Measurements from ENCODE around the gene KREMEN1.
"Not testable (repeated sequence)": the region's sequence is repeated elsewhere in the genome, so short reads cannot be mapped to it uniquely, and the experiment has no call there.

Gene KREMEN1

GRCh38 chr22:29079218-29079901 is 6.5 kb downstream of the KREMEN1 start:
- peak; percentile 91 for DNase-seq

DNA sequence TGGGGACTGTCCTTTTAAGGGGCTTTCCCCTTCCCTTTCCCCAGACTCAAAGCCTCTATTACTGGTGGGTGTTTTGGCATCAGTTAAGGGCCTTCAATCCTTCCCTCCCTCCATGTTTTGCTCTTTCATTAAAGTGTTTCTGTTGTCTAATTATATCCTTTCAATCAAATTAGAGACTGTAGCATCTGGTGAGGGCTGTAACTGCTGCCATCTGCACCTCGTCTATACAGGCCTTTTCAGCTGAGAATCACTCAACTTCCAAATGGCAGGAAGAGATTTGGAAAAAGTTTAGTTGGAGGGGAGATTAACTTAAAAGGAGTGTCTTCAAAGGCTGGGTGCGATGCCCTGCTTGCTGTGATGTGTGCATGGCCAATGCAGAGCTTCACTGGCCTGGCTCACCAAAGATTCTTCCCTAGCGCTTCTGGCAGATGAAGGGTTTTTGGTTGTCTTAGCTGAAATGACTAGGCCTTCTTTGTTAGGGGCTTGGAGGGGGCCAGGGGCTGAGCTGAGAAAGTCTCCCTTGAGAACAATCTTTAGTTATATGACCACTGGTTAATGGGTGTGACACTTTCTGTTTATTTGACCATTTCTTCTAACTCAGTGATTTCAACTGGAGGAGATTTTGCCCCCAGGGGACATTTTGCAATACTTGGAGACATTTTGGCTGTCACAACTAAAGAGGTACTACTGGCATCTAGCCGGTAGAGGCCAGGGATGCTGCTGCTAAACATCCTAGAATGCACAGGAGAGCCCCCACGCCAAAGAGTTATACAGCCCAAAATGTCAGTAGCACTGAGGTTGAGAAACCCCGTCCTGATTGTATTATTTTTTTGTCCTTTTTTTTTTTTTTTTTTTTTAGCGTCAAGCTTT is 7.5 kb downstream of the KREMEN1 start:
- DNase-seq = no peak

DNA sequence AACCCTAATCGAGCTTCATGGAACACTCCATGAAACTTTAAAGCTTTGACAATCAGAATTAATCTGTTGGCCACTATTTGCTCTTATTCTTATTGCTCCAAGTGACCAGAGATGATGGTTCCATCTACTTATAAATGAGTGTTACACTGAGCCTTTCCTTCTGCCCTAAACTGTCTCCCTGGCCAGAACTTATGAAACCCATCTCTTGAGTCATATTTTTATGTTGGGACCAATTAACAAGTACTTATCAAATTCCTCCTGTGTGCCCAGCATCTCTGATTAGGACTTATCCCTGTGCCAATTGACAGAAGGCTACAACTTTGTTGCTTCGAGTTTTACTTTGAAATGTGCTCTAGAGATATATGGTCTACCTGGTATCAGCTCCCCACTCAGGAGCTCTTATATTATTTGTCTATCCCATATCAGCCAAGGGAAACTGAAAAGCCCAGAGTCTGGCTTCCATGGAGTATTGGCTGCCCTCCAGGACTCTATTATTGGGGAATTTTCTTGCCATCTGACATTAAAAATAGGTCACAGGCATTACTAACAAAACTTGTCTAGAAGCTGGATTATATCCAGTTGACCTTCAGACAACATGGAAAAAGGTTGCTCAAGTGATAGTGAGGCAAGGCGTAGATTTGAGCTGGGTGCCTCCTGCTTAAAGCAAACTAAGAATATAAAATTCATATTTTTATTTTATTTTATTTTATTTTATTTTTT is 8.8 kb downstream of the KREMEN1 start:
- no peak for DNase-seq

- no peak for DNase-seq
These were observed 10.2 kb downstream of the KREMEN1 start for GRCh38 chr22:29082826-29083545.

DNA sequence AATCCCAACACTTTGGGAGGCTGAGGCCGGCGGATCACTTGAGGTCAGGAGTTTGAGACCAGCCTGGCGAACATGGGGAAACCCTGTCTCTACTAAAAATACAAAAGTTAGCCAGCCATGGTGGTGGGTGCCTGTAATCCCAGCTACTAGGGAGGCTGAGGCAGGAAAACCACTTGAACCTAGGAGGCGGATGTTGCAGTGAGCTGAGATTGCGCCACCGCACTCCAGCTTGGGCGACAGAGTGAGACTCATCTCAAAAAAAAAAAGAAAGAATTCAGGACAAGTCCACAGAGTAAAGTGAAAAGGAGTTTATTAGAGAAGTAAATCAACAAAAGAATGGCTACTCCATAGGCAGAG is 10.7 kb downstream of the KREMEN1 start:
- DNase-seq = not testable (repeated sequence)

- no peak for DNase-seq
These were observed 11.2 kb downstream of the KREMEN1 start for GRCh38 chr22:29083933-29084591.

DNA sequence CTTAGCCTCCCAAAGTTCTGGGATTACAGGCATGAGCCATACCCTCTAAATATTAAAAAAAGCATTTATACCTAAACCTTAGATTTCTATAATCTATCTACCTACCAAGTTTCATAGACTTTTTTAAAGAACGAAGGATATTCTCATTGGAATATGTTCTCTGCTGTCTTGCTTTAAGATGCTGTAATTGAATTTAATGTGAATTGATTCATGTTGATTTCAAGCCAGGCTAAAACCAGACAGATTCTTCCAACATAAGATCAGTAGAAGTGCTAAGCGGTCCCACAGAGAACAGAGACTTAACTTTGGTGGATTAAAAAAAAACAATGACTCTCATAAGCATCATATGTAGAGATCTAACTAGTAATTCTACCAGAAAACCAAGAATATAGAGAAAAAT is 14.2 kb downstream of the KREMEN1 start:
- no peak for DNase-seq

DNA sequence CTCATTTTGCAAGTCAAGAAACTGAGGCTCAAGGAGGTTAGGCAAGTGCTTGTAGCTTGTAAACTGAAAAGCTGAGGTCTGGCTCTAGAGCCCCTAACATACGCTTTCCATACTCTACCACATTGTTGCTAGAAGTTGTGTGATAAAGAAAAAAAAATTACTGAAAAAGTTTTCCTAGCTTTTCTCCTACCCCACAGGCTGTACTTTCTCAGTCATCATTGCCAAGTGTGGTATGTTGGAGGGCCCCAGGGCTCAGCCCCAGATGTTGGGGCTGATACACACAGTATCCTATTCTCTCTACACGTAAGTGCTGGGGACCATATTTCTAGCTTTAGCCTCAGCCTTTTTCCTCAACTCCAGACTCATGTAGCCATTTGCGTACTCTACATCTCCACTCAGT is 16.0 kb downstream of the KREMEN1 start:
- no peak for DNase-seq

DNA sequence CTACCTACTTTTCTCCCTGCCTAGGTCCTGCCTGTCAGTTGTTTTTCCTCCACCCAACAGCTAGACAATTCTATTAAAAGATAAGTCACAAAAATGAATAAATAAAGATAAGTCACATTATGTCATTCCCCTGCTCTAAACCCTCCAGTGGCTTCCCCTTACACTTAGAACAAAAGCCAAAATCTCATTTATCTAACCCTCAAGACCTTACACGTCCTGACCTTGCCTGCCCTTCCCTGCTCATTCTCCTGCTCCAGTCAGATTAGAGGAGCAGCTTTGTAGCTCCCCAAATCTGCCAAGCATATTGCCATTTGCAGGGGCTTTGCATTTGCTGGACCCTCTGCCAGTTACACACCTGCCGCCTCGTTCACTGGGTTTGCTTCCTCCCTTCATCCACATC is 16.7 kb downstream of the KREMEN1 start:
- DNase-seq = no peak

DNA sequence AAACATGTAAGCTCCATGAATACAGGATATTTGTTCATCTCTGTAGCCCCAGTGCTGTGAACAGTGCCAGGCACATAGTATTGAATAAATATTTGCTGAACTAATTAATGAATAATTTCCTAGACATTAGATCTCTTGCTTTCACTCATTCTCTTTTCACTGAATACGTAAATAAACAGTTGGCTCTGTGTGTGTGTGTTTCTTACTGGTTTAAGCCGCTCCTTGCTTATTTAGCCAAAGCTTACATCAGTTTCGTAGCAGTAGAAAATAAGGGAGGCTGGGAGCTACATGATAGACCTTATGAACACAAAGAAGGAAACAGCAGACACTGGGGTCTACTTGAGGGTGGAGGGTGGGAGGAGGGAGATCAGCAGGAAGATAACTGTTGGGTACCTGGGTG is 17.2 kb downstream of the KREMEN1 start:
- DNase-seq = no peak

DNA sequence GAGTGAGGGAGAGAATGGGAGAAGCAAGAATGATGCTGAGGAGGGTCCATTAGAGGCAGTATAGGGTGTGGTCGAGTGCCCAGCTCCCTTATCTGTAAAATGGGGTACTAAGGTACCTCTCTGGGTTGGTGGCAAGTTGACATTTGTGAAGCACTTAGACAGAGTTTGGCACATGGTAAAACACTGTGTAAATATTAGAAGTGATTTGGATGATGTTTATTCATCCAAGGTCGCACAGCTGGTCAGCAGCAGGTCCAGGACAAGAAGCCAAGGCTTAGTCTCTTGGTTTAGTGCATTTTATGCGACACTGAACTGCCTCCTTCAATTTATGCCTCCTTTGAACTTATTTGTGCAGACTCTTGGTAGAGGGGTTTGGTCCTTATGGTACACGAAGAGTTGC is 19.4 kb downstream of the KREMEN1 start:
- no peak for DNase-seq

GRCh38 chr22:29093030-29093429 is 20.2 kb downstream of the KREMEN1 start:
- DNase-seq = no peak

DNA sequence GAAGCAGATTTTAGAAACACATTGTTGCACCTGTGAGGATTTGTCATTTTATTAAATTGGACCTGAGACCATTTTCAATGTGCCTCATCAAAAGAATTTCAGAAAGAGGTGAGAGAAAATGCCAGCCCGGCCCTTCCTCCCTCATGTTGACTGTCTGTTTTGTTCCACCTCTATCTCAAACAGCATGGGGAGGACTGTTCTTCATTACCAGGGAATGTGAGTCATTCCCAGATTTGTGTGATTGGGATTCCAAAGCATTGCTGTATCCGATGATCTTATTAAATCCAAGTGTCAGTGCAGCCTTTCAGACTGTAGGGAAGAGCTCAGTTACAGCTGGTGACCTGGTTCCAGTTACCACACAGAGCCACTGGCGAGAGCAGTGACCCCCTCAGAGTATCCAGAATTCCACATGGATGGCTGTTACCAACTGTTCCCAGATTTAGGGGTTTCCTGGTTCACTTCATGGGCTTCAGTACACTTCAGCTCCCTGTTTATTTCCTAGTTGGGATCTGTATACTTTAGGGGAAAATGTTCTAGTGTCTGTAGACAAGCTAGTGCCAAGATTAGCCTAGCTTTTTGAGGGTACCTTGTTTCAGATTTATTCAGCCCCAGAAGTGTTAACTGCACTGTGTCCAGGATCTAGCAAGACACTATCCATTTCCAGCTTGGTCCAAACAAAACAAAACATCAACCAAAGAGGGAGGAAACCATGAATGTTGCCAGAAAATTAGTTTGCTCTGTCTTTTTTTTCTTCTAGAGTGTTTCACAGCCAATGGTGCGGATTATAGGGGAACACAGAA is 20.9 kb downstream of the KREMEN1 start:
- DNase-seq = no peak

DNA sequence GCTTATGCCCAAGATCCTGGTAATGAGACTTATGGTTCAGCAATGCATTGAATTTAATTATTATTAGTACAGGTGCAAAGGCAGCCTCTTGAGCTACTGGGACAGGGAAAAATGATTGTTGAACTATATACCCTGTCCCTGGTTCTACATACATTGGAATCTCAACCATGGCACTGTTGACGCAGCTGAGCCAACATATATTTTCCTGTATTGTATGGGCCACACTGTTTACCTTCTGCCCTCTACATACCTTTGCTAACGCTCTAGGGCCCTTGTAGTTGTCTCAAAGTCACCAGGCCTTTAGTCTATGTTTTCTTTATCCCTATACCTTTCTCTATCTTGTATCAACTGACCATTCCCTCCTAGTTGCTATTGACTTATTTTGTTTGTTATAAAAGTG is 22.6 kb downstream of the KREMEN1 start:
- no peak for DNase-seq

- DNase-seq = no peak
These were observed 24.2 kb downstream of the KREMEN1 start for GRCh38 chr22:29096736-29097669.

DNA sequence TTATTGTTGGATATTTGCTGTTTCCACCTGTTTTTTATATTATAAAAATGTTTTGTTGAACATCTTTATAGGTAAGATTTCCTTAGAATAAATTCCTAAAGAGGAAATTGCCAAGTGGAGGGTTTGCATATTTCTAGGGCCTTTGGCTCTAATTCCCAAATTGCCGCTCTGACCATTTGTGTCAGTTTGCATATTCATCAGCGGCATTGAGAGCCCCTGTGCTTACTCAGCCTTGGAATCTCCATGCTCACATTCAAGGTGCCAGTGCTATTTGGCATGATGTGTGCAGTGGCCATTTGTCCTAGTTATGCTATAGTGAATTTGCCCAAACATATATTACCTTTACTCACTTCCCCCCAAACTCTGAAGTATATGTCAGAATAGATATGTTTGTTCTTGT is 25.5 kb downstream of the KREMEN1 start:
- DNase-seq = no peak

DNA sequence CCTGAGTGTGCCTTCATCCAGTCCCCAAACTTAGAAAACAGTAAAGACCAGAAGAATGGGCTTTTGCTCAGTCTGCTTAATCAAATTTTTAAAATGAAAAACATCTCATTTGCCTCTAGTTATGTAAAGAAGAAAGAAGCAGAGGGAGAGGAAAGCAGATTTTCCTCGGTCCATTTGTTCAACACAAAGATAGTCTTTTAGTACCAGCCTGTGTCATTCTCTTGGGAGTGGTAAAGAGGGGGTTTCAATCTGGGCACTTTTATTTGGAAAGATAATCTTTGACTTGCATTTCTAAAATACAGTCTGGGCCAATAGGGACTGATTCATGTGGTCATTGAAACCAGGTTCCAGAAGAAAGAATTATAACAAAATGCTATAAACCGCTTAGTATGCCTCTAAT is 29.5 kb downstream of the KREMEN1 start:
- DNase-seq = no peak

DNA sequence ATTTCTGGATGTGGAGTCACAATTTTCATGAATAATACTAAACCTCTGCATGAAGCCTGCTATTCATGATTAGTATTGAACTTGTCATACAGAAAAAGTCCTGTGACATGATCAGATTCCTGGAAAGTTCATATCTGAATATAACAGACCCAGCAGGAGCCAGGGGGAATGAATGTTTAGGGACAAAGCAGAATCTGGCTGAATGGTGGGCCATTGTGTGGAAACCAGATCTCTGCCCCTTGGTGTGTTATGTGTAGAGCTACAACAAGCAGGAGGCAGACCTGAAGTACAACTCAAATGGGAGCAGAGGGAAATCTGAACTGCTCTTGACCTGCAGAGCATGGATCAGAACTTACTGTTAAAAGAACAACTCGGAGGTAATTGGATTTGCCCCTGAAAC is 30.3 kb downstream of the KREMEN1 start:
- DNase-seq = no peak

DNA sequence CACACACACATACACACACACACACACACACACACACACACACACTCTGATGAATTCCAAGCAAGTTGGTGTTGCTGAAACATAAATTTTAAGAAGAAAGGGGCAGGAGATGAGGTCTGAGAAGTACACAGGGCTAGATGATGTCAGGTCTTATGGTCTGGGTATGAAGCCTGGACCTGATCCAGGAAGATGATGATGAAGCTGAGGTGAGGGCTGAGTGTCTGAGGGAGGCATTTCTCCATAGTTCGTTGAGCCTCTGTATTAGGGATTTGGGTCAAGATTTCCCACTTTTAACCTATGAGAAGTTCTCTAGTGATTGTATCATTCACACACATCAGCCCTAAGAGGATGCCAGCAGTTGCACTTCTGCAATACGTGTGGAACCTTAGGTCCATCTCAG is 32.6 kb downstream of the KREMEN1 start:
- DNase-seq = no peak

- DNase-seq = no peak
These were observed 34.0 kb downstream of the KREMEN1 start for GRCh38 chr22:29106839-29107238.

GRCh38 chr22:29108137-29108536 is 35.3 kb downstream of the KREMEN1 start:
- no peak for DNase-seq
